Astrocyte of the spinal cord (primary cell): ENCODE results near the gene PRXL2B.
"Not testable (repeated sequence)": the region's sequence is repeated elsewhere in the genome, so short reads cannot be mapped to it uniquely, and the experiment has no call there.

Experiments
- DNase-seq: peaks from one replicate; pipeline ENCODE4 v3.0.0; 2011; ENCODE audit warnings: low read depth, low spot score
- H3K4me3 ChIP-seq: 2 replicates; pipeline ENCODE4 v1.5.1; 2011; ENCODE audit warnings: low read depth, mild to moderate bottlenecking, low read length, moderate library complexity
- CTCF ChIP-seq: IDR thresholded peaks from 2 replicates; pipeline ENCODE4 v1.5.1; 2012; ENCODE audit warnings: low read depth, mild to moderate bottlenecking, low read length, inconsistent platforms
- in situ Hi-C: cut with HindIII; loops from 2 replicates; pipeline ENCODE4 v1.10.0; 2017; ENCODE audit warnings: low sequenced_read_pairs

PRXL2B gene

DNA sequence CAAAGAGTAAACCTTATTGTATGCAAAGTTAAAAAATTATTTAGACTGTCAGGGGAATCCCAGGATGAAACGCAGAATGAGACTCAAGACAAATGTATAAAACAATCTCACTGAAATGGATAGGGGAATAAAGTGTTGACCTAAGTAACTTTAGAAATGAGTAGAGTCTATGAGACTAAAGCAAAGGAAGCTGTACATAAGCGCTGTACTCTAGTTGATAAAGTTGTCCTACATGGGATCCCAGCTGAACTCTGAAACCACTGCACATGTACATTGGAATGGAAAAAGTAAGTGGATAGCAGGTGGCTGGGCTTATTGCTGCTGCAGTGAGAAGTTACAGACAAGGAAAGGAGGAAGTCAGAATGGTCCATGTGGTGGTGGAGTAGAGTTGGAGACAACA, 27.6 kb downstream of the PRXL2B start:
- H3K4me3 ChIP-seq, result no peak overlapping the region
- TF ChIP-seq CTCF, result no peak
- in situ Hi-C loops, result no loop called here
- DNase-seq, result no peak

GRCh38 chr1:2617971-2618470, 31.4 kb downstream of the PRXL2B start:
- in situ Hi-C loops, result no loop called here
- DNase-seq, result no peak
- TF ChIP-seq CTCF, result no peak
- no peak overlapping the region for H3K4me3 ChIP-seq

DNA sequence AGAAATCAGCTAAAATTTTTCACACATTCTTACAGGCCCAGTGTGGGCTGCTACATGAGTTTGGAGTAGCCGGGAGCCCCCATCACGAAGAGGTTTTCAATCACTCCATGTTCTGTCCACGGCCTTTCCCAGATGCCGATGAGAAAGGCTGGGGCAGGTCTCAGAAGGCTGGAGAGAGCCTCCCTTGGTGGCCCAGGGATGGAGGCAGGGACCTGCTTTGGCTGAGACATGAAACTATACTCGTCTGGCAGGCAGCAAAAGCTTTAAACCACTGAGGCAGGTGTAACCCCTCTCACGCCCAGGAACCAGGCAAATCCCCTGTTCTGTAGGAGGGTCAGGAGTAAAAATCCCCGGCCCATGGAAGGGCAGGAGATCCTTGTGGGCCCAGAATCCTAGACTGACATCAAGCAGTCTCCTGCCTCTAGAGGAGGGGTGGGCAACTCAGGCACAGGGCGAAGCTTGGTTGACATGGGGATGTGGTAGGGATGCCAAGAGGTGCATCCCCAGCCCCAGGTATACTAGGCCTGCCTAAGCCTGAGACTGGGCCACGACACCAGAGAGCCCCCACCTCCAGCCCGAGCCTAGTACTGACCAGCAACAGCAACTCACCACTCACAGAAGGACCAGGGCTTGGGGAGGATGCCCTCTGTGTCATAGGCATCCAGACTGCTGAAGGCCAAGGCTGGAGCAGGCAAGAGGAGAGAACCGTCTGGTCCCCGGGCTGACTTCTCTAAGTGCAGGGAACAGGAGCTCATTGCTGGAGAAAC, 37.2 kb downstream of the PRXL2B start:
- TF ChIP-seq CTCF, result no peak
- no peak for DNase-seq
- in situ Hi-C loops, result no loop called here
- no peak overlapping the region for H3K4me3 ChIP-seq

- in situ Hi-C loops, result no loop called here
- no peak for TF ChIP-seq CTCF
- no peak overlapping the region for H3K4me3 ChIP-seq
- DNase-seq, result no peak
These were observed 38.2 kb downstream of the PRXL2B start for GRCh38 chr1:2624735-2625300.

GRCh38 chr1:2625311-2625710, 38.7 kb downstream of the PRXL2B start:
- no peak for TF ChIP-seq CTCF
- in situ Hi-C loops, result no loop called here
- no peak overlapping the region for H3K4me3 ChIP-seq
- no peak for DNase-seq

GRCh38 chr1:2625748-2626147, 39.2 kb downstream of the PRXL2B start:
- DNase-seq, in situ Hi-C loops, H3K4me3 ChIP-seq: not testable (repeated sequence)

- H3K4me3 ChIP-seq, result no peak overlapping the region
- in situ Hi-C loops, result no loop called here
- DNase-seq, result no peak
- TF ChIP-seq CTCF, result no peak
These were observed 41.2 kb downstream of the PRXL2B start for GRCh38 chr1:2627746-2628145.
